Osteoblast (primary cell): ENCODE measurements around the gene MAP2K1. TPM values are rescaled to one million over a fixed set of nuclear protein-coding genes. Genes with fewer than 3 reads are reported as not detected.
"Not testable (repeated sequence)": the region's sequence is repeated elsewhere in the genome, so short reads cannot be mapped to it uniquely, and the experiment has no call there.

ENCODE experiments used
- DNase-seq: peaks from one replicate; pipeline ENCODE4 v3.0.0; 2011; ENCODE audit warnings: low spot score, mixed read lengths; ENCODE audit not compliant: insufficient read length; ENCODE audit errors: missing footprints
- H2AFZ ChIP-seq: 2 replicates; pipeline ENCODE4 v1.6.0; 2011; ENCODE audit warnings: mild to moderate bottlenecking, low read length
- H3K27ac ChIP-seq: 2 replicates; pipeline ENCODE4 v1.5.1; 2011; ENCODE audit warnings: mild to moderate bottlenecking, low read depth, low read length, moderate library complexity
- H3K27me3 ChIP-seq: 2 replicates; pipeline ENCODE4 v1.6.0; 2012; ENCODE audit warnings: mild to moderate bottlenecking, control low read depth, inconsistent platforms, low read length, moderate library complexity; ENCODE audit not compliant: insufficient read depth
- H3K36me3 ChIP-seq: 2 replicates; pipeline ENCODE4 v1.5.1; 2011; ENCODE audit warnings: mild to moderate bottlenecking, low read length, control low read depth, moderate library complexity; ENCODE audit not compliant: insufficient read depth
- H3K4me1 ChIP-seq: 2 replicates; pipeline ENCODE4 v1.5.1; 2011; ENCODE audit warnings: mild to moderate bottlenecking, low read length, control low read depth, moderate library complexity; ENCODE audit not compliant: insufficient read depth
- H3K4me2 ChIP-seq: 2 replicates; pipeline ENCODE4 v1.6.0; 2011; ENCODE audit warnings: mild to moderate bottlenecking, low read length; ENCODE audit not compliant: insufficient read depth
- H3K4me3 ChIP-seq: fragments of 200-600 bp; sonication (generic); 3 replicates; pipeline ENCODE4 v1.5.1; 2012; ENCODE audit warnings: mild to moderate bottlenecking, low read length, inconsistent platforms; ENCODE audit not compliant: insufficient read depth
- H3K79me2 ChIP-seq: 2 replicates; pipeline ENCODE4 v1.6.0; 2012; ENCODE audit warnings: mild to moderate bottlenecking, low read length, control low read depth, inconsistent platforms; ENCODE audit not compliant: insufficient read depth
- H3K9me3 ChIP-seq: 2 replicates; pipeline ENCODE4 v1.5.1; 2011; ENCODE audit warnings: low read depth, low read length, control low read depth
- H4K20me1 ChIP-seq: 2 replicates; pipeline ENCODE4 v1.6.0; 2012; ENCODE audit warnings: mild to moderate bottlenecking, low read length, control low read depth; ENCODE audit not compliant: insufficient read depth
- total RNA-seq: library from RNA; depleted of rRNA; stranded (reverse); fragments of >200 nt; gene quantifications from 2 replicates; pipeline ENCODE4 v1.2.3, GENCODE V29; 2012
- TF ChIP-seq, protein P1 (sequence below): IDR thresholded peaks from 2 replicates; pipeline ENCODE4 v1.5.1; 2011; ENCODE audit warnings: mild to moderate bottlenecking, low read depth, low read length, moderate library complexity; ENCODE audit errors: extremely low read depth

Gene MAP2K1
- total RNA-seq, 1 donor: 19.2 TPM

DNA sequence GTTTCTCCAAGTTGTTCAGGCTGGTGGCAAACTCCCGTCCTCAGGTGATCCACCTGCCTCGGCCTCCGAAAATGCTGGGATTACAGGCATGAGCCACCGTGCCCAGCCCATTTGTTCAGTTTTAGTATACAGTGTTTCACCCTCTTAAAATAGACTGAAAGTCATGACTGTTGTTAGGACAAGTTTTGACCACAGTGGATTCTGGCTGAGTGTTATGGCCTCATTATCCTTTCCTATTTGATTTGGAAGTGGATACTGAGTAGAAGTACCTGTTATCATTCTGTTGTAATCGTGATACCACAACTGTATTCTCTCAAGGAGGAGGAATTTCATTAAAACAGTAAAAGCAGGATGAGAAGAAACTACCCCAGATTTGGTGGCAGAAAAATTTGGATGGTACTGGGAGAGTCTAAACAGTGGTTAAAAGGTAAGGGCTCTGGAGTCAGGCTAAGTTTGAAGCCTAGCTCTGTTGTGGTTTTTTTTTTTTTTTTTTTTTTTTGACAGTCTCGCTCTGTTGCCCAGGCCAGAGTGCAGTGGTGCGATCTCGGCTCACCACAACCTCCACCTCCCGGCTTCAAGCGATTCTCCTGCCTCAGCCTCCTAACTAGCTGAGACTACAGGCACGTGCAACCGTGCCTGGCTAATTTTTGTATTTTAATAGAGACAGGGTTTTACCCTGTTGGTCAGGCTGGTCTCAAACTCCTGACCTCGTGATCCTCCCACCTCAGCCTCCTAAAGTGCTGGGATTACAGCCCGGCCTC is 2.6 kb downstream of the MAP2K1 start:
- TF ChIP-seq, protein P1, sequence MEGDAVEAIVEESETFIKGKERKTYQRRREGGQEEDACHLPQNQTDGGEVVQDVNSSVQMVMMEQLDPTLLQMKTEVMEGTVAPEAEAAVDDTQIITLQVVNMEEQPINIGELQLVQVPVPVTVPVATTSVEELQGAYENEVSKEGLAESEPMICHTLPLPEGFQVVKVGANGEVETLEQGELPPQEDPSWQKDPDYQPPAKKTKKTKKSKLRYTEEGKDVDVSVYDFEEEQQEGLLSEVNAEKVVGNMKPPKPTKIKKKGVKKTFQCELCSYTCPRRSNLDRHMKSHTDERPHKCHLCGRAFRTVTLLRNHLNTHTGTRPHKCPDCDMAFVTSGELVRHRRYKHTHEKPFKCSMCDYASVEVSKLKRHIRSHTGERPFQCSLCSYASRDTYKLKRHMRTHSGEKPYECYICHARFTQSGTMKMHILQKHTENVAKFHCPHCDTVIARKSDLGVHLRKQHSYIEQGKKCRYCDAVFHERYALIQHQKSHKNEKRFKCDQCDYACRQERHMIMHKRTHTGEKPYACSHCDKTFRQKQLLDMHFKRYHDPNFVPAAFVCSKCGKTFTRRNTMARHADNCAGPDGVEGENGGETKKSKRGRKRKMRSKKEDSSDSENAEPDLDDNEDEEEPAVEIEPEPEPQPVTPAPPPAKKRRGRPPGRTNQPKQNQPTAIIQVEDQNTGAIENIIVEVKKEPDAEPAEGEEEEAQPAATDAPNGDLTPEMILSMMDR: no peak
- H3K79me2 ChIP-seq: peaks cover 74% of the 10 kb centered on the region
- no peaks in the 10 kb centered on the region for H3K9me3 ChIP-seq
- H3K4me1 ChIP-seq: peaks cover 24% of the 10 kb centered on the region
- H3K27ac ChIP-seq: no peak overlapping the region
- no peaks in the 10 kb centered on the region for H3K27me3 ChIP-seq
- no peaks in the 10 kb centered on the region for H3K36me3 ChIP-seq
- no peak overlapping the region for H2AFZ ChIP-seq
- no peak overlapping the region for H3K4me3 ChIP-seq
- H4K20me1 ChIP-seq: peaks cover 41% of the 10 kb centered on the region
- H3K4me2 ChIP-seq: no peak overlapping the region
- no peak for DNase-seq

DNA sequence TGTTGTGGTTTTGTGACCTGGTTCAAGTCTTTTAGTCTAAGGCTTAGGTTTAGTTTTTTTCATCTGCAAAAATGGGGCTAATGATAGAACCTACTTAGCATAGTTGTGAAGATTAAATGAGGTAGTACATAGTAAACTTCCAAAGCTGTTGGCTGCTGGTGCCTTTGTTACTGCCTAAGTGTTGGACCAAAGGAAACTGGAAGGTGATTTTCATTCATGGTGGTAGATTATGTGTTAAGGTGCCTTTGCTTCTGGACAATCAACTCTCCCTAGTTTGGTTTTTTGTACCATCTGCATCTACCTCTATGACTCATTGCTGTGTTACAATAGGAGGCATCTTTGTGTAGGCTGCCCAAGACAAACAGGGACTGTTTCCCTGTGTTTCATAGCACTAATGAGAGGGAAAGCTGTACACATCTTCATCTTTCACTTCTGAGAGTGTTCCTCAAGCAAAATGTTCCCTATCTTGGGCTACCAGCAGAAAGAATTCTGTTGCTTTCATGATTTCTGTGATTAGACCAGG is 3.2 kb downstream of the MAP2K1 start:
- Histone ChIP-seq H3K36me3 (no peaks in the 10 kb centered on the region), H3K4me1 (peaks cover 24% of the 10 kb centered on the region), H3K4me3 (no peak overlapping the region), H4K20me1 (peaks cover 45% of the 10 kb centered on the region), H2AFZ (no peak overlapping the region), H3K27me3 (no peaks in the 10 kb centered on the region), H3K79me2 (peaks cover 79% of the 10 kb centered on the region), H3K27ac (no peak overlapping the region), H3K9me3 (no peaks in the 10 kb centered on the region), H3K4me2 (no peak overlapping the region)
- DNase-seq: no peak
- TF ChIP-seq, protein P1: no peak

DNA sequence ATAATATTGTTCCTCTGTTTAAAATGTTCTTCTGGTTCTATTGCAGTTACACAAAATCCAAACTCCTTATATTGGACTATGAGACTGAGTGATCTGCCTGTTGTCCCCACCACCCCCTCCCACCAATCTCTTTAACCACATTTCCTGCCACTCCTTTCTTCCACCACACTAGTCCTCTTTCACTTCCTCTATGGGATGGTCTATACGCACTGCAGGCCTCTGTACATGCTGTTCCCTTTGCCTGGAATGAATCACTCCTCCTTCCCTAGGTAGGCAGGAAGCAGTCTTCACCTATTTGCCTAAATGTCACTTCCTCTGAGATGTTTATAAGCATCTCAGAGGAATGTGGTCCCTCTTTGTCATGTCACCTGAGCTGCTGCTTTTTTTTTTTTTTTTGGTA is 4.0 kb downstream of the MAP2K1 start:
- H3K36me3 ChIP-seq: no peaks in the 10 kb centered on the region
- peaks cover 24% of the 10 kb centered on the region for H3K4me1 ChIP-seq
- peaks cover 83% of the 10 kb centered on the region for H3K79me2 ChIP-seq
- H2AFZ ChIP-seq: no peak overlapping the region
- H3K4me2 ChIP-seq: no peak overlapping the region
- peaks cover 53% of the 10 kb centered on the region for H4K20me1 ChIP-seq
- DNase-seq: no peak
- no peak overlapping the region for H3K27ac ChIP-seq
- TF ChIP-seq, protein P1: no peak
- H3K4me3 ChIP-seq: no peak overlapping the region
- no peaks in the 10 kb centered on the region for H3K9me3 ChIP-seq
- H3K27me3 ChIP-seq: no peaks in the 10 kb centered on the region

DNA sequence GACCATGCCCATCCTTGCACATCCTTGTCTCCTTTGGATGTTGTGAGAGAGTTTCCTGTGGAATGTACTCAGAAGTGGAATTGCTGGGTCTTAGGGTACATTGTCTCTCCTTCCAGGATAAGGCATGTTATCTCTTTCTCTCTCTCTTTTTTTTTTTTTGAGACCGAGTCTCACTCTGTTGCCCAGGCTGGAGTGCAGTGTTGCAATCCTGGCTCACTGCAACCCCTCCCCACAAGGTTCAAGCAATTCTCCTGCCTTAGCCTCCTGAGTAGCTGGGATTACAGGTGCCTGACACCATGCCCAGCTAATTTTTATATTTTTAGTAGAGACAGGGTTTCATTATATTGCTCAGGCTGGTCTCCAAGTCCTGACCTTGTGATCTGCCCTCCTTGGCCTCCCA is 6.3 kb downstream of the MAP2K1 start:
- DNase-seq, H3K9me3 ChIP-seq, H3K27ac ChIP-seq, H3K4me3 ChIP-seq, H3K36me3 ChIP-seq, H3K4me2 ChIP-seq, H3K27me3 ChIP-seq, H2AFZ ChIP-seq: not testable (repeated sequence)
- Histone ChIP-seq H4K20me1 (peaks cover 56% of the 10 kb centered on the region), H3K4me1 (peaks cover 19% of the 10 kb centered on the region), H3K79me2 (peaks cover 93% of the 10 kb centered on the region)
